ENCODE results near the gene ZNF579. TPM values are rescaled to one million over a fixed set of nuclear protein-coding genes. Genes with fewer than 3 reads are reported as not detected.

The ZNF579 gene
- total and polyA plus RNA-seq, 9 of the 15 experiments (the other 6 are each of a cell fraction or from before 2014, with no cell fraction given) = 0.06 to 15.9 (median 1.6) TPM

GRCh38 chr19:55605637-55606470, 25.2 kb upstream of the ZNF579 start, which contains the start of gene ZNF865 (continued):
- TF ChIP-seq CHD7 (IDR thresholded peaks at IDR 0.05; ENCODE audit: low read depth, low read length) (no peak), GABPA (tag; conservative IDR thresholded peaks at IDR 0.05; ENCODE audit: low read depth) (peak; percentile 92), LCOR (CRISPR knock-in tag; IDR thresholded peaks at IDR 0.05) (no peak), HDAC1 (IDR thresholded peaks at IDR 0.05) (peak in 1 of 2 experiments; percentile 46; a peak in 1 of 4 replicates), ZKSCAN1 (IDR thresholded peaks at IDR 0.05; ENCODE audit: low read depth, low read length) (no peak), NFXL1 (CRISPR knock-in tag; IDR thresholded peaks at IDR 0.05) (no peak), HSF4 (CRISPR knock-in tag; IDR thresholded peaks at IDR 0.05; ENCODE audit: borderline replicate concordance) (no peak), ZFPM2 (CRISPR knock-in tag; IDR thresholded peaks at IDR 0.05) (no peak), MAZ (CRISPR knock-in tag; conservative IDR thresholded peaks at IDR 0.05 in 1 of 2, IDR thresholded peaks at IDR 0.05 in 1 of 2) (peak; percentile 39 to 74; a peak in 3 of 4 replicates), HNRNPUL1 (IDR thresholded peaks at IDR 0.05; ENCODE audit: low read length) (no peak), ZC3H4 (CRISPR knock-in tag; IDR thresholded peaks at IDR 0.05; ENCODE audit: borderline replicate concordance) (no peak), RBBP5 (IDR thresholded peaks at IDR 0.05; ENCODE audit: borderline replicate concordance, insufficient read depth, low read length, poor library complexity, severe bottlenecking) (peak; percentile 61), ZNF24 (IDR thresholded peaks at IDR 0.05) (no peak), ZNF174 (CRISPR knock-in tag; IDR thresholded peaks at IDR 0.05) (no peak)

Data from K562 (cell line).